Gastrocnemius medialis (tissue), 4 donors: ENCODE data around the gene CYP51A1. TPM values are rescaled to one million over a fixed set of nuclear protein-coding genes. Genes with fewer than 3 reads are reported as not detected.

ENCODE experiments used
- ATAC-seq, 2 donors: fragments of 150-250 bp; one replicate each; pipeline ENCODE4 v1.9.1; 2016
- DNase-seq, 2 donors: peaks; one replicate each; pipeline ENCODE4 v3.0.0-alpha.2; 2019
- H3K27ac ChIP-seq, 4 donors: fragments of 200-600 bp; sonication (generic); 1 replicate in 1 of 4; 2 replicates in 3 of 4; pipeline ENCODE4 v1.5.1; 2016 to 2018; ENCODE audit warnings: mild to moderate bottlenecking in 2 of 4, moderate library complexity in 1 of 4
- H3K27me3 ChIP-seq, 3 donors: fragments of 200-600 bp; sonication (generic) in 2 of 3; 1 replicate in 1 of 3; 2 replicates in 2 of 3; pipeline versions ENCODE4 v1.5.1 to v1.6.0; 2016 to 2019; ENCODE audit warnings: mild to moderate bottlenecking in 1 of 3, moderate library complexity in 1 of 3
- H3K36me3 ChIP-seq, 2 donors: fragments of 200-600 bp; sonication (generic) in 1 of 2; one replicate each; pipeline ENCODE4 v1.5.1; 2017 to 2018
- H3K4me1 ChIP-seq, 2 donors: fragments of 200-600 bp; sonication (generic) in 1 of 2; one replicate each; pipeline ENCODE4 v1.5.1; 2016 to 2017; ENCODE audit warnings: mild to moderate bottlenecking in 2 of 2
- H3K4me3 ChIP-seq, 4 donors: fragments of 200-600 bp; sonication (generic) in 3 of 4; 1 replicate in 1 of 4; 2 replicates in 3 of 4; pipeline ENCODE4 v1.5.1; 2016 to 2019; ENCODE audit warnings: mild to moderate bottlenecking in 2 of 4
- H3K9me3 ChIP-seq, 3 donors: fragments of 200-600 bp; sonication (generic) in 2 of 3; 1 replicate in 1 of 3; 2 replicates in 2 of 3; pipeline ENCODE4 v1.5.1; 2016 to 2019
- CTCF ChIP-seq, 5 experiments: fragments of 450-650 bp in 3 of 5; fragments of 200-600 bp in 2 of 5; sonication (generic) in 2 of 5; IDR thresholded peaks in 4 of 5; conservative IDR thresholded peaks in 1 of 5; 1 replicate in 4 of 5; 2 replicates in 1 of 5; pipeline ENCODE4 v1.5.1; 2016 to 2019; ENCODE audit warnings: antibody characterized with exemption in 5 of 5, mild to moderate bottlenecking in 3 of 5, moderate library complexity in 3 of 5
- POLR2A ChIP-seq, 2 donors: fragments of 450-650 bp; IDR thresholded peaks; one replicate each; pipeline ENCODE4 v1.6.1; 2017; ENCODE audit warnings: antibody characterized with exemption in 2 of 2, mild to moderate bottlenecking in 2 of 2, moderate library complexity in 2 of 2
- in situ Hi-C, 4 donors: fragments of 200-750 bp; cut with MboI; loops; one replicate each; pipeline versions ENCODE4 v1.15.0 to v1.8.0; 2017; ENCODE audit warnings: low sequenced_read_pairs in 4 of 4
- intact Hi-C: fragments of 100-400 bp; cut with DNase I; formaldehyde crosslinking; loops from one replicate; pipeline ENCODE4 v1.15.1; 2023; ENCODE audit warnings: low total_unique reads
- total RNA-seq, 4 donors: library from RNA; depleted of rRNA; stranded (reverse); fragments of >200 nt; gene quantifications; one replicate each; pipeline versions ENCODE4 v1.1.0 to v1.2.3, GENCODE V29; 2016

The CYP51A1 gene
- total RNA-seq, 4 donors from 2014 or later, result 4.7 to 13.3 (median 9.7) TPM

- no peaks in the 10 kb centered on the region for H3K9me3 ChIP-seq
- no peaks in the 10 kb centered on the region for H3K27me3 ChIP-seq
- H3K4me1 ChIP-seq, result no peaks in the 10 kb centered on the region
- no peak overlapping the region for H3K4me3 ChIP-seq
- no peak for DNase-seq
- intact Hi-C loops (no loop called here), in situ Hi-C loops (no loop called here)
- TF ChIP-seq POLR2A (IDR thresholded peaks at IDR 0.05) (no peak), CTCF (IDR thresholded peaks at IDR 0.05 in 4 of 5, conservative IDR thresholded peaks at IDR 0.05 in 1 of 5) (no peak)
- ATAC-seq, result no peak
- H3K27ac ChIP-seq, result no peak overlapping the region
- no peaks in the 10 kb centered on the region for H3K36me3 ChIP-seq
Observed at GRCh38 chr7:92158660-92159575, 24.6 kb upstream of the CYP51A1 start.

GRCh38 chr7:92156990-92157389, 22.7 kb upstream of the CYP51A1 start:
- Histone ChIP-seq H3K9me3 (no peaks in the 10 kb centered on the region), H3K4me1 (no peaks in the 10 kb centered on the region), H3K4me3 (no peak overlapping the region), H3K36me3 (no peaks in the 10 kb centered on the region), H3K27ac (no peak overlapping the region), H3K27me3 (no peaks in the 10 kb centered on the region)
- no peak for DNase-seq
- in situ Hi-C loops, result no loop called here
- intact Hi-C loops, result no loop called here
- no peak for ATAC-seq
- no peak for TF ChIP-seq CTCF (IDR thresholded peaks at IDR 0.05 in 4 of 5, conservative IDR thresholded peaks at IDR 0.05 in 1 of 5)
- no peak for TF ChIP-seq POLR2A (IDR thresholded peaks at IDR 0.05)

GRCh38 chr7:92155108-92155739, 20.9 kb upstream of the CYP51A1 start:
- ATAC-seq, result no peak
- in situ Hi-C loops, result no loop called here

GRCh38 chr7:92150450-92151017, 16.3 kb upstream of the CYP51A1 start:
- no peak overlapping the region for H3K27ac ChIP-seq
- in situ Hi-C loops, result no loop called here

More at GRCh38 chr7:92155108-92155739, 20.9 kb upstream of the CYP51A1 start:
- Histone ChIP-seq H3K36me3 (no peaks in the 10 kb centered on the region), H3K27me3 (no peaks in the 10 kb centered on the region), H3K27ac (no peak overlapping the region), H3K9me3 (no peaks in the 10 kb centered on the region), H3K4me1 (no peaks in the 10 kb centered on the region), H3K4me3 (no peak overlapping the region)
- intact Hi-C loops, result no loop called here
- DNase-seq, result no peak
- TF ChIP-seq CTCF (IDR thresholded peaks at IDR 0.05 in 4 of 5, conservative IDR thresholded peaks at IDR 0.05 in 1 of 5) (no peak), POLR2A (IDR thresholded peaks at IDR 0.05) (no peak)

More at GRCh38 chr7:92150450-92151017, 16.3 kb upstream of the CYP51A1 start:
- no peak for TF ChIP-seq POLR2A (IDR thresholded peaks at IDR 0.05)
- TF ChIP-seq CTCF (IDR thresholded peaks at IDR 0.05 in 4 of 5, conservative IDR thresholded peaks at IDR 0.05 in 1 of 5), result no peak
- Histone ChIP-seq H3K27me3 (no peaks in the 10 kb centered on the region), H3K36me3 (no peaks in the 10 kb centered on the region), H3K4me3 (no peak overlapping the region), H3K4me1 (no peaks in the 10 kb centered on the region), H3K9me3 (no peaks in the 10 kb centered on the region)
- intact Hi-C loops, result no loop called here
- no peak for DNase-seq
- ATAC-seq, result no peak
